ENCODE measurements around the gene CDH4. TPM values are rescaled to one million over a fixed set of nuclear protein-coding genes. Genes with fewer than 3 reads are reported as not detected.
A peak's percentile ranks its signal among the peaks of the same experiment; 100 is the strongest.

The CDH4 gene
- total and polyA plus RNA-seq, 2 of the 13 experiments (the other 11 are each of a cell fraction or from before 2014, with no cell fraction given), result not detected

GRCh38 chr20:61580958-61581824 lies 329.1 kb downstream of the CDH4 start:
- peak; percentile 65 for ATAC-seq
- H2AFZ ChIP-seq (ENCODE audit: low read length), result no peak overlapping the region
- in situ Hi-C loops (cut with HindIII; ENCODE audit: extremely low pct_ligation_motif_present, low pct_unique_long_range_greater_than_20kb) (no loop called here), intact Hi-C loops (cut with micrococcal nuclease; ENCODE audit: unreplicated experiment) (no loop called here)
- ChIA-PET POLR2A (no interaction called here), CTCF (ENCODE audit: low intra/inter-chr PET ratio, low total read pairs) (no interaction called here)
- H3K9ac ChIP-seq (ENCODE audit: insufficient read depth, low read depth, low read length), result no peak overlapping the region
- BruUV-seq (replicated peaks), result no TSS peak
- H4K20me1 ChIP-seq (ENCODE audit: insufficient read depth, low read length), result no peaks in the 10 kb centered on the region
- no peaks in the 10 kb centered on the region for H3K9me3 ChIP-seq (ENCODE audit: low read length)
- H3K27me3 ChIP-seq (ENCODE audit: control insufficient read depth in 1 of 2, insufficient read depth in 2 of 2, low read length in 2 of 2), result peaks cover 7 to 30% of the 10 kb centered on the region in 2 experiments; a peak in 3 of 5 replicates
- WGBS (ENCODE audit: low lambda C conversion rate), result 16% methylated on average over 15 of the region's 16 CpGs
- H3K4me1 ChIP-seq (ENCODE audit: insufficient read depth, low read length), result peaks cover 18% of the 10 kb centered on the region
- H3K4me2 ChIP-seq (ENCODE audit: low read depth, low read length), result no peak overlapping the region
- FAIRE-seq, result no peak
- H3K27ac ChIP-seq (ENCODE audit: extremely low read length, insufficient read depth, low read length), result no peak overlapping the region
- DNase-seq (ENCODE audit: low spot score), result peak; percentile 37
- no peak overlapping the region for H3K4me3 ChIP-seq (replicated peaks in 1 of 3; ENCODE audit: insufficient read depth in 1 of 3, low read depth in 2 of 3, low read length in 3 of 3)
- H3K36me3 ChIP-seq (replicated peaks in 1 of 2; ENCODE audit: control insufficient read depth in 1 of 2, insufficient read depth in 2 of 2, low read length in 2 of 2), result no peaks in the 10 kb centered on the region
- no peaks in the 10 kb centered on the region for H3K79me2 ChIP-seq (ENCODE audit: insufficient read depth, low read length)
- no peak for TF ChIP-seq MXD4 (CRISPR knock-in tag; IDR thresholded peaks at IDR 0.05)
- TF ChIP-seq ZNF574 (CRISPR knock-in tag; IDR thresholded peaks at IDR 0.05), result 0 out of 2 replicates have a peak, but pooled peaks have one; percentile 20
- TF ChIP-seq CTCF (CRISPR knock-in tag; IDR thresholded peaks at IDR 0.05), result peak; percentile 22; the same call in 1 of the 2 replicates
- no peak for TF ChIP-seq MTF1 (CRISPR knock-in tag; IDR thresholded peaks at IDR 0.05)
- TF ChIP-seq ARID4A (CRISPR knock-in tag; IDR thresholded peaks at IDR 0.05; ENCODE audit: borderline replicate concordance), result no peak
- no peak for TF ChIP-seq ZNF138 (CRISPR knock-in tag; IDR thresholded peaks at IDR 0.05; ENCODE audit: low read depth)
- peak; percentile 36 for TF ChIP-seq RBM39 (IDR thresholded peaks at IDR 0.05; ENCODE audit: low read depth, low read length, poor library complexity, severe bottlenecking)
- no peak for TF ChIP-seq RFX1 (IDR thresholded peaks at IDR 0.05)
- no peak for TF ChIP-seq MBNL3 (CRISPR knock-in tag; conservative IDR thresholded peaks at IDR 0.05)
- no peak for TF ChIP-seq POGK (CRISPR knock-in tag; conservative IDR thresholded peaks at IDR 0.05)
- no peak for TF ChIP-seq NKX3-1 (CRISPR knock-in tag; IDR thresholded peaks at IDR 0.05)
- TF ChIP-seq ZMYM3 (CRISPR knock-in tag; IDR thresholded peaks at IDR 0.05), result 0 out of 2 replicates have a peak, but pooled peaks have one; percentile 19
- TF ChIP-seq ZNF263 (CRISPR knock-in tag; IDR thresholded peaks at IDR 0.05), result peak; percentile 54

Measured in HepG2 (cell line).